GM18909 (cell line): ENCODE measurements around the gene LRRK1.

Experiments
- ATAC-seq: cut with Tn5 transposase; IDR thresholded peaks from one replicate; pipeline ENCODE4 v1.9.1; 2021; ENCODE audit warnings: mild to moderate bottlenecking; ENCODE audit not compliant: unreplicated experiment, poor library complexity

The LRRK1 gene

DNA sequence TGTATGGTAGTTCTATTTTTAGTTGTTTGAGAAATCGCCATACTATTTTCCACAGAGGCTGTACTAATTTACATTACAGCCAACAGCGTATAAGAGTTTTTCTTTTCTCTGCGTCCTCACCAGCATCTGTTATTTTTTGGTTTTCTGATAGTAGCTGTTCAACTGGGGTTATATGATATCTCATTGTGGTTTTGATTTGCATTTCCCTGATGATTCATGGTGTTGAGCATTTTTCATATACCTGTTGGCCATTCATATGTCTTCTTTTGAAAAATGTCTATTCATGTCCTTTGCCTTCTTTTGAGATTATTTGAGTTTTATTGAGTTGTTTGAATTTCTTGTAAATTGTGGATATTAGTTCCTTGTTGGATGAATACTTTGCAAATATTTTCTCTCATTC lies 114.6 kb downstream of the LRRK1 start:
- ATAC-seq = no peak

DNA sequence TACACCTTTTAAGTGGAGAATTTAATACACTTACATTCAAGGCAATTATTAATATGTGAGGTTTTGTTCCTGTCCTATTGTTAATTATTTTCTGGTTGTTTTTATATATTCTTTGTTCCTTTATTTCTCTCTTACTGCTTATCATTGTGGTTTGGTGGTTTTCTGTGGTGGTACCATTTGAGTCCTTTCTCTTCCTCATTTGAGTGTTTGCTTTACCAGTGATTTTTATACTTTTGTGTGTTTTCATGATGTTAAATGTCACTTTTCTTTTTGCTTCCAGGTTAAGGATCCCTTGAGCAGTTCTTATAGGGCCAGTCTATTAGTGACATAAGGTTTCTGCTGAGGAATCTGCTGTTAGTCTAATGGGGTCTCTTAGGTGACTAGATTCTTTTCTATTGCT lies 116.5 kb downstream of the LRRK1 start:
- ATAC-seq = peak; percentile 68

DNA sequence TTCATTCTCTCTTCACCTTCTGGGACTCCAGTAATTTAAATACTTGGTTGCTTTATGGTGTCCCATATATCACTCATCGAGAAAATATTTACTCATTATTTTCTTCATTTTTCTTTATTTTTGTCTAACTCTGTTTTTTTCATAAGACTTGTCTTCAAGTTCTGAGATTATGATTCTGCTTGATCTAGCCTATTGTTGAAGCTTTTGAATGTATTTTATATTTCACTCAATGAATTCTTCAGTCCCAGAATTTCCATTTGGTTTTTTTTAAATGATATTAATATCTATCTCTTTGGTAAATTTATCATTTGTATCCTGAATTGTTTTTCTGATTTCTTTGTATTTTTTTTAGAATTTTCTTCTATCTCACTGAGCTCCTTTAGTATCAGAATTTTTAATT lies 117.0 kb downstream of the LRRK1 start:
- ATAC-seq = no peak

DNA sequence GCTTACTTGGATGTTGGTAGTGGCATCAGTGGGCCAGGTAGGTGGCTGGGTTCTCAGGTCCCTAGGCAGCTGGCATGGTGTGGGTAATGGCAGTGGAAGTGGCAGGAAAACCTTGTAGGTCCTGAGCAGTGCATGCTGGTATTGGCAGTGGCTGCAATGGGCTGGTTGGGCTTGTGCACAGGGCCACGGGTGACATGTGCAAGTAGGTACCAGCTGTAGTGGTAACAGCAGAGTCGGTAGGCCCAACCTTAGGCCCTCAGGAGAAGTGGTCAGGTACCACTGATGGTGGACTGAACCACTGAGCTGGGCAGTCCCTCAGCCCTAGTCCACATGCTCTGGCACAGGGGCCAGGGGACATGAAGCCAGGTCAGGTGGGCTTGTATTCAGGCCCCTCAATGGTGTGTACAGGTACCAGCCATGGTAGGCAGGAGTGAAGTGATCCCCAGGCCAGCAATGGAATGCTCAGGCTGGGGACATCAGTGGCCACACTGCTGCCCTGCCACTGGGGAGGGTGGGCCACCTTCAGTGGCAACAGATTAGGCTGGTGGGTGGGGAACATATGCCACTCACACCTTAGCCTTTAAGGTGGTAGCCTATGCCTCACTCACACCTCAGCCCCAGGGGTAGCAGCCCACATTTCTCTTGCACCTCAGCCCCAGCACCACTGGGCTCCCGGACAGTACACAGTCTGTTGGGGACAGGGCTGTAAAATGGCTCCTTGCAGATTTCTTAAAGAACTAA lies 118.1 kb downstream of the LRRK1 start:
- ATAC-seq = no peak

DNA sequence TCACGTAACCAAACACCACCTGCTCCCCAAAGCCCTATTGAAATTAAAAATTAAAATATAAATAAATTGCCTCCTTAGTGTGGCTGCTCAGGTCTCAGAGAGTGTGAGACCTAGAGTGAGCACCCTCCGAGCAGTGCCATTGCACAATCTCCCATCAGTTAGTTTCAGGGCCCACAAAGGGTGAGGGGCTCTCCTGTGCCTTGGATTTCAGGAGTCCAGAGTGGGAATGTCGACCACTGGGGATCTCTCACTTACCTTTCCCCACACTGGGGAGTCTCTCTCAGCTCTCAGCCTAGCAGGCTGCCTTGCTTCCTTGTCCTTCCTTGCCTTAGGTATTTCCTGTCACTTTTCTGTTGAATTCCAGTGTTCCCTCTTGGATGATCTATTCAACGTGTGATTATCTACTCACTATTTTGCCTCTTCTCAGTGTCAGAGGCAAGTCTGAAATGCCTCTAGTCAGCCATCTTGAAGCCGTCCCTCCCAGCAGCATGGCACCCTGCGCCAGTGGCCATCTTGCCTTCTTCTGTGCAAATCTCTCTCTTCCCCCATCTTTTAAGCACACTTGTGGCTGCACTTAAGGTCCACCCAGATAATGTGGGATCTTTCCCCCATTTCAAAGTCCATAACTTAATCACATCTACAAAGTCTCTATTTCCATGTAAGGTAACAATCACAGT lies 119.3 kb downstream of the LRRK1 start:
- no peak for ATAC-seq

DNA sequence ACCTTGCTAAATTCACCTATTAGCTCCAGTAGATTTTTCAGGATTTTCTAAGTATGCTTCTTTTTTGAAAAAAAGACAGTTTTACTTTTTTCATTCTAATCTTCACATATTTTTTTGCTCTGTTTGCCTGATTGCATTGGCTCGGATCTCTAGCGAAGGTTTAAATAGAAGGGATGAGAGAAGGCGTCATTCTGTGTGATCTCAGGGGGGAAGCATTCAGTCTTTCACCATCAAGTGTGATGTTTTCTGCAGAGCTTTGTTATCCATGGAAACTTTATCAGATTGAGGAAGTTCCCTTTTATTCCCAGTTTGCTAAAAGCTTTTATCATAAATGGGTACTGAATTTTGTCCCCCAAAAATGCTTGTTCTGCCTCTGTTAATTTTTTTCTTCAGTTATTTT lies 120.3 kb downstream of the LRRK1 start:
- no peak for ATAC-seq

DNA sequence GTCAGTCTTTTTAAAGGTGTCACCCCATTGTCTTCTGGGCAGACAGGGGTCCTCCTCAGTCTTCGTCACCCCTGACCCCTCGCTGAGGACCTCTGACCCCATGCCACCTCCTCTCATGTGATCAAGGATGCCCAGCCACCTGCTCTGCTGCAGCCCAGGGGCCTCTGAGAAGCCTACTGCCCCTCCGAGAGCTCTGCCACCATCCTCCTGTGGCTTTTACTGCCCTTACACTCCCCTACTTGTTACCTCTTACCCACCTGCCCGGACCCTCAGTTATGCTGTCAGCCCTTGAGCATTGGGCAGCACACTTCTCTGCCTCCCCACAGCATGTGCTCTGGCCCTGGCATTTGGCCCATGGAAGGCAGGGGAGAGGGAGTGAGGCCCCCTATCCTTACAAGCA lies 123.2 kb downstream of the LRRK1 start:
- ATAC-seq = no peak

DNA sequence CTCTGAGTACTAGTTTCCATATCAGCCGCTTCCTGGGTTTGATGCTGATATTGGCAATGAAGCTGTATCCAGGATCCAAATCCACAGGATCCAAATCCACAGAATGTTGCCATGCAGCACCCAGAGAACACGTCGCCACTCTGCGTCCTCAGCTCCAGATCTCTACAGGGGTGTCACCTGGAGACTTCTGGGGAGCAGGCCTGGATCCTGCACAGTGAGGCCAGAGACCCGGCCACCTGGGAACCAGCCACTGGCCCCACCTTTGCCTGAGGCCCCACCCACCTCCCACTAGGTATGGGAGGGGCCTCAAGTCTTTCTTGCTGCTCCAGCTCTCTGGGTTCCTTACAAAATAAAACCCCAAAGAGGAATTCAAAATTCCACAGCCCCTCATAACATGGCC lies 123.9 kb downstream of the LRRK1 start:
- no peak for ATAC-seq

DNA sequence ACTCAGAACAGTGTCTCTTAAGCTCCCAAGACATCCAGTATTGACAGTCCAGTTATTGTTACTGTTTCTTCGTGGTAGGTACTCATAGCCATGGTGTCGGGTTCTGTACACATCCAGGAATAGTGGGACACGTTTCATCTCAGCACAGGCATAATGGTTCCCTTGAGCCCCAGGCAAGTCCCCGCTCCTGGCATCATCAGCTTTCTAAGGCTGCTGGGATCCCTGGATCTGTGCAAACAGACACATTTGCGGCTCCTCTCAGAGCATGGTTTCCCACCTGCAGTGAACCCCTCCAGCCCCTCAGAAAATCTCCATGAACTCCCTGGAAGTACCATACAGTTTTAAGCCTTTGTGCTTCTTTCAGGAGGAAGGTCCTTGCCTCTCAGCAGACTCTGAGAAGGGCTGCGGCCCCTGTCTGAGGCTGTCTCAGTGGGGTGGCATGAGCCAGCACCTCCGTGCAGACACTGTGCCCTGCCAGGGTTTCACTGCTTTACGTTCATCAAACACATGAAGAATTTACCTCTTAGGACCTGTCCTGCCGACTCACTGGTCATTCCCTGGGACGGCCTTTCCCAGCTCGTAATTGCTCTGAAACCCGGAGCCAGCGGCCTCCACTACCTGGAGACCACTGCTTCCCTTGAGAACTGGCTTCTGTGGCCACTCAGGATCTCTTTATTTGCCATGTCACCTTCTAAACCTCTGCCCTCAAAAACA lies 124.9 kb downstream of the LRRK1 start:
- ATAC-seq = no peak

DNA sequence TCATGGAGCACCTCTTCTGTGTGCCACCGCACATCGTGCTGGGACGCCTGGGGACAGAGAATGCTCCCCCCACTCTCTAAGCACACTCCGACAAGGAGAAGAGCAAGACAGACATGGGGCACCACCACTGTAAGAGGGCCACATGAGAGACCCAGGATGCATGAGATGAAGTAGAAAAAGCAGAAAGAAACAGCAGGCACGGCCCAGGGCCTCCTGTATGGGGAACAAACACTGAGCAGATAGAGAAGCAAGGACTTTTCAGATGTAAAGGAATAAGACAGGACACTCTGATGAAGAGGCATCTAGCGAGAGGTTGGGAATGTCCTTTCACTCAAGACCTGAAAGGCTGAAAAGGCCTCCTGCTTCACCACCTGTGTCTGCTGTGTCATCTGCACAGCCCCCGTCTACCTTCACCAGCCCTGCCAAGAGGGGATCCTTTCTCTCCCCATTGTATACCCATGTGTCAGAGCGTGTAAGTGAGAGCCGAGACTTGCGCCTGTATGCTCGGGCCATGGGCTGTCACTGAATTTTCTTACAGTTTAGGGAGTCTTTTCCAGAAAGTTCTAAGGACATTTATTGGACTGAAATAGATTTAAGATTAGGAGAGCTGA lies 125.6 kb downstream of the LRRK1 start:
- ATAC-seq = no peak

DNA sequence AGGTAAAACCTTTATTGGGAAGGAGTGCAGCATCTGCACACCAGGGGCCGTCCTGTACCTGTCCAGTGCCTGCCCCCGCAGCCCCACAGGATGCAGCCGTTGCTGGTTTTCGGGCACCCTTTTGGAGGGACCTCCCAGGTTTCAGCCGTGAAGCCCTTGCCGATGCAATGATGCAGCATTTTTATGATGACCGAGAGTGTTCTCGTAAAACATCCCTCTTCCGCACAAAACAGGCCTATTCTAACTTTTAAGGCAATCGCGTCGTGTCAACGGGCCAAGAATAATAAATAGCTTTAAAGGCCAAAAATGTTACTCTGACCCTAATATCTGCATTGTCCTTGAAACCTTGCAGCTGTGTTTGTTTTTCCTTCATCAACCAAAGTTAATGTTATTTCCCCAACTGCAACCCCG lies 126.1 kb downstream of the LRRK1 start:
- no peak for ATAC-seq

DNA sequence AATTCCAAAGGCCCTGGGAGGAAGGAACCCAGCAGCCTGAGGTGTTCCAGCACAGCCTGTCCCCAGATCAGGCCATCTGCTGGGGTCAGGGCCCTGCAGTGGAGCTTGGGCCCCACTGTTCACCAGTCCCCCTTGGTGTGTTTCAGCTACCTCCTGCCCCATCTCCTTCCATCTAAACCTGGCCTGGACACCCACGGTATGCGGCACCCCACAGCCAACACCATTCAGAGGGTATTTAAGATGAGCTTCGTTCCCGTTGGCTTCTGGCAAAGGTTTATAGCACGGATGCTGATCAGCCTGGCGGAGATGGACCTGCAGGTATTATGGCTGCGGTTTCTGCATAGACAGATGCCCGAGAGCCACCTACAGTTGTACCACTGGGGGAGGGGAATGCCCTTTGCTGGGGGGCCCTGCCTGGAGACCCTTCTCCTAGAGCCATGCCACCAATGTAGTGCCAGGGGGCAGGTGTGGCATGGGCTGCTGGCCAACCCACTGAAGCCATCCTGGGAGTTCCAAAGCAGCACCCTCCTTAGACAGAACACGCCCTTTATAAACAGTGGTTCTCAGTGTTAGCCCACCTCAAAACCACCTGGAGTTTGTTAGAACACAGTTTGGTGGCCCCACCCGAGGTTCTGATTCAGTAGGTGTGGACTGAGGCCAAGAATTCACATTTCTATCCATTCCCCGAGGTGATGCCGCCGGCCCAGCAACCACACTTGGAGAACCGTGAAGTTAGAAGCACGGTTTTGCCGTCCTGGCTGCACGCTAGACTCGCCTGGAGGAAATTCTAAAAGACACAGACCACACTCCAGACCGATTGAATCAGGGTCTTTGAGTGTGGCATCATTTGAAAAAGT lies 126.9 kb downstream of the LRRK1 start:
- ATAC-seq = no peak

DNA sequence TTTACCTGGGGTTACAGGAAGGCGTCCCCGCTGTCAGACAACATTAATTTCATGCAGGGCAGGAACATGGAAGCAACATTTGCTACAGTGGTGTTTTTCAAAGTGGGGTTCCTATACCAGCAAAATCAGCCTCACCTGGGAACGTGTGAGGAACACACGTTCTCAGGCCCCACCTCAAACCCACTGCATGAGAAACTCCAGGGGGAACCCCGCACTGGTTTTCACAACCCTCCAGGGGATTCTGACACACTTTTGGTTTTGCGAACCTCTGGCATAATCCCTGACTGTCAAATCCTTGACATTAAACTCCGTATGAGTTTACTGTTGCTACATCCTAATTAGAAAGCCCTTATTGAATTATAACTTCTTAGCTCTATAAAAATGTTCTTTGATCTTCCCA lies 127.7 kb downstream of the LRRK1 start:
- no peak for ATAC-seq

DNA sequence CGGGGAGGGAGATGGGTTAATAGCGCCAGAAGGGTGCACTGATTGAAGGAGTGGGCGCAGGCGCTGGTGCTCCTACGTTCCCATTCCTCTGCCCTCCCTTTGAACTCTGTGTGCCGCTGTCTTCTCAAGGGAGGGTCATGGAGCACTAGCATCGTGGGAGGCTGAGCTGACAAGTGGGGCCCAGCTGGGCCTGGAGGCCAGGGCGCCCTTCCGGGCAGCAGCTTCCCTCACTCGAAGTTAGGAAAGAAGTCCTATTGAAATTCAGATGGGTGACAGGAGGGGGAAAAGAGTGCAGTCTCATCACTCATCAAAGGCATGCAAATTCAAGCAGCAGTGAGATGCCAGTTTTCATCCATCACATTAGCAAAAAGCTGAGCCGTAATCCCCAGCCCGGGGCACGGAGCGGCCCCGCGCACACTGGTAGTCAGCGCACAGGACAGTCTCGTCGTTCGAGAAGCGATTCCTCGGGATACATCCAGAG lies 128.2 kb downstream of the LRRK1 start:
- no peak for ATAC-seq

DNA sequence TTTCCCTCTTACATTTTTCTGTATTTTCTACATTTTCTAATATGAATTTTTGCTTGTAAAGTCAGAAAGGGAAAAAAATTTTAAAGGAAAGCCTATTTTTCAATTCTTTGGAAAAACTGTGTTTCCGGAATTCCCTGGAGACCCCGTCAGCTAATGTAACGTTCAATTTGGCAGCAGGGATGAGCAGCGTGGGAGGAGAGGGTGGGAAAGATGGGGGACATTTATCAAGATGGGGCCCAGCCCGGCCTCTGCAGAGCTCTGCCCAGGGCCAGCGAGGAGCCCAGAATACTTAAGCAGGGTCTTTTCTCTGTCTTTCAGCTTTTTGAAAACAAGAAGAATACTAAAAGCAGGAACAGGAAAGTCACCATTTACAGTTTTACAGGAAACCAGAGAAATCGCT lies 129.0 kb downstream of the LRRK1 start:
- no peak for ATAC-seq

DNA sequence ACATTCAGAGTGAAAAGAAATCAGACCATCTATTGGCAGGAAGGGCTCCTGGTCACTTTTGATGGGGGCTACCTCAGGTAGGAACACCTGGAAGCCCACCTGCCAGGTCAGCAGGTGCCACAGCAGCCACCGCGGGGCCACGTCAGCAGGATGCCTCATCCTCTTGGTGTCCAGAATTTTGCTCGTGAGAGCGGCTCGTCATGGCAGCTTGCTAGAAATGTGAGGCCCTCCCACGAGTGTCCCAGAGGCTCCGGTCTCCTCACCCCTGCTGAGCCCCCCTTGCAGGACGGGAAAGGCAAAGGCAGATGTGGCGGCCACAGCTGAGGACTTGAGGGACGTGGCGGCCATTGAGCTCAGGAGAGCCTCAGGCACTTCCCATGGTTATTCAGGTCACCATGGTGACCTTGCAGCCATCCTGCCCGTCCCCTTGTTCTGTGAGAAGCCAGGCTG lies 129.4 kb downstream of the LRRK1 start:
- ATAC-seq = no peak

DNA sequence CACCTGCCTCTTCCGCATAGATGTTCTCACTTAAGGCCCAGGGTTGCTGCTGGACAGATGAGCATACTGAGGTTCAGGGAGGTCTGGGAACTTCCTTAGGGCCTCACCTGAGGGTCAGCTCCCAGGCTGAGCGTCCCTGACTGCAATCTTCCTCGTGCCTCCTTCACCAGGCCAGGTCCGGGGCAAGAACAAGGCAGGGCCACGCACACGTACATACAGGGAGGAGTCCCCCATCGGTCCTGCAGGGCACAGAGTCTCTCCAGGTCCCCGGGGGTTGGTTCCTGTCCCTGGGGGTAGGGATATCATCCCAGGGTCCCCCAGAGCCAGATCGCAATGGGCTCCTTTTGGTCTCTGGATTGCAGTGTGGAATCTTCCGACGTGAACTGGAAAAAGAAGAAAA lies 130.1 kb downstream of the LRRK1 start:
- ATAC-seq = no peak

DNA sequence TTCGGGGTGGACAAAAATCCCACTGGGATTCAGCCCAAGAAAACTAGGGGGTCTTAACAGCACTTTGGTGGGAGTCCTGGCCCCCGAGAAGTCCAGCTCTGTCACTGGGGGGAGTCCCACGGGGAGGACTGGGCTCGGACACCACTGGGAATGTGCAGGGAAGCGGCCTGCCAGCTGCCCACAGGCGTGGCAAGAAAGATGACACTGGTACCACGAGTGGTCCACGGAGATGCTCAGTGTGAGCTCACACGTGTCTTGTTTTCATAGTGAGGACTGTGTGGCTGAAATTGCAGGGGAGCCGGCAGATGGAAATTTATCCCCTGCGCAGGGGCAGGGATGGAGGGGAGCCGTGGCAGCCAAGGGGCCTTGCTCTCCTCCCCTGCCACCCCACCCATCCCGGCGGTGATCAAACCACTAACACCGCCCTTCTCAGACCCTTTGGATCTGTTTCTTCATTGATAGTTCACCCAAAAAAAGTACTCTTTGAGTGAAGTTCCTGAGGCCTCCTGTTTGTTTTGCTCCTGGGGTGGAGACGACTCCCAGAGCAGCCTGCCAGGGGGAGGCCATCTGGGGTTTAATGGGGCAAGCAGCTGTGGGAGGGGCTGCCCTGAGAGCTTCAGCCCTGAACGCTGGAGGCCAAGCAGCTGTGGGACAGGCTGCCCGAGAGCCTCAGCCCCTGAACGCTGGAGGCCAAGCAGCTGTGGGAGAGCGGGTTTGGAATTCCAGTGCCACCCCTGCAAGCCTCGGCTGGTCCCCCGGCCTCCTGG lies 130.9 kb downstream of the LRRK1 start:
- no peak for ATAC-seq

DNA sequence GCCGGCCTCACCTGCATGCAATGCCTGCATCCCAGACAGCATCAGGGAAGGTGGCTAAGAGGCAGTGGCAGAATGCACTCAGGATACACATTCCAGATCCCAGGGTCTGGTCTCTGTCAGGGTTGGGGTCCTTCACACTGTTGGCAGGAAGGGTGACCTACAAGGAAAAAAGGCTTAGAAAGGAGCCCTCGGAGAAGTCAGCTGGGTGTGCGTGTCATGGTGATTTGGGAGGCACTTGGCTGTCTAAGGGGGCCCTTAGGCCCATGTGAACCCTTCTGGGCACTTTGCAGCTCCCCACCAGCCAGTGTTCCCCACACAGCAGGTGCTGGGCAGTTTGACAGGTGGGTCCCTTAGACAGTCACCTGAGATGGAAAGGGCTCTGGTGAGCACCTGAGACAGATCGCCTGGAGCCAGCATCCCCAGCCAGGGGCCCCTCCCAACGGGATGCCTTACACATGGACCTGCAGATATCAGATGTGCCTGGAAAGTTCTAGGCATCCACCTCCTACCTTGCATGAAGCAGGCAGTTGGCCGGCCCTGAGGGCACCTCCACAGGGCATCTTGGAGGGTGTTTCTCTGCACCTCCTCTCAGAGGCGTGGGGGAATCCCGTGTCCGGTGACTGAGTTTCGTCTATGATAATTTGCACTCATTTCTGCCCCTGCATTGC lies 131.6 kb downstream of the LRRK1 start:
- ATAC-seq = no peak
